ENCODE data around the gene TEDC1.

Gene TEDC1

GRCh38 chr14:105487449-105487985, 3.5 kb upstream of the TEDC1 start:
- DNase-seq: no peak
- peak overlapping the region; percentile 11 for H4K91ac ChIP-seq (ENCODE audit: low read length)
- no peak overlapping the region for H2AK5ac ChIP-seq (ENCODE audit: low read length, severe bottlenecking)
- H2BK120ac ChIP-seq (ENCODE audit: low read depth, low read length): no peak overlapping the region
- no peaks in the 10 kb centered on the region for H3K9me3 ChIP-seq (ENCODE audit: control insufficient read depth, low read length)
- no peak overlapping the region for H3K4me2 ChIP-seq (ENCODE audit: low read length, poor library complexity, severe bottlenecking)
- H3K79me1 ChIP-seq (replicated peaks; ENCODE audit: low read length, poor library complexity, severe bottlenecking): peaks cover 1% of the 10 kb centered on the region
- H3K36me3 ChIP-seq (ENCODE audit: control insufficient read depth in 1 of 2, insufficient read depth in 2 of 2, low read depth in 1 of 2, low read length in 2 of 2): peaks cover 0 to 5% of the 10 kb centered on the region in 2 experiments
- H3K23ac ChIP-seq (ENCODE audit: low read length in 2 of 2): peak overlapping the region in 1 of 2 experiments; percentile 63
- H2BK12ac ChIP-seq (ENCODE audit: low read length in 2 of 2): no peak overlapping the region
- H3K27me3 ChIP-seq (ENCODE audit: control insufficient read depth in 1 of 2, insufficient read depth in 1 of 2, low read length in 2 of 2): peaks cover 14 to 36% of the 10 kb centered on the region in 2 experiments
- H3K4me1 ChIP-seq (ENCODE audit: control insufficient read depth, insufficient read depth, low read depth, low read length): peaks cover 42% of the 10 kb centered on the region
- H2BK15ac ChIP-seq (ENCODE audit: low read depth, poor library complexity, severe bottlenecking): no peak overlapping the region
- no peak overlapping the region for H2BK5ac ChIP-seq (ENCODE audit: low read depth, low read length, poor library complexity, severe bottlenecking)
- H3K4me3 ChIP-seq (ENCODE audit: insufficient read depth in 1 of 2, low read depth in 1 of 2, low read length in 2 of 2): no peak overlapping the region
- no peak overlapping the region for H3K14ac ChIP-seq (ENCODE audit: low read length in 2 of 2)
- peak overlapping the region; percentile 55 for H3K9ac ChIP-seq (ENCODE audit: low read length)
- peak overlapping the region in 1 of 2 experiments; percentile 40 for H3K18ac ChIP-seq (ENCODE audit: low read depth in 1 of 2, low read length in 2 of 2)
- WGBS: 31% methylated on average over 42 of the region's 48 CpGs
- peak overlapping the region; percentile 21 for H4K8ac ChIP-seq (ENCODE audit: low read length)
- no peak overlapping the region for H3K4ac ChIP-seq (ENCODE audit: low read depth in 1 of 2, low read length in 2 of 2)
- H3K27ac ChIP-seq (ENCODE audit: low read length, poor library complexity, severe bottlenecking): no peak overlapping the region
- H2AFZ ChIP-seq (ENCODE audit: low read depth, low read length): no peak overlapping the region

GRCh38 chr14:105487986-105488777, 2.9 kb upstream of the TEDC1 start:
- Histone ChIP-seq H3K27me3 (ENCODE audit: control insufficient read depth in 1 of 2, insufficient read depth in 1 of 2, low read length in 2 of 2) (peaks cover 14 to 36% of the 10 kb centered on the region in 2 experiments), H3K9ac (ENCODE audit: low read length) (no peak overlapping the region), H4K91ac (ENCODE audit: low read length) (peak overlapping the region; percentile 11), H3K4me1 (ENCODE audit: control insufficient read depth, insufficient read depth, low read depth, low read length) (peaks cover 37% of the 10 kb centered on the region), H3K23ac (ENCODE audit: low read length in 2 of 2) (no peak overlapping the region), H3K4me2 (ENCODE audit: low read length, poor library complexity, severe bottlenecking) (no peak overlapping the region), H3K27ac (ENCODE audit: low read length, poor library complexity, severe bottlenecking) (no peak overlapping the region), H3K18ac (ENCODE audit: low read depth in 1 of 2, low read length in 2 of 2) (no peak overlapping the region), H2AFZ (ENCODE audit: low read depth, low read length) (no peak overlapping the region), H3K79me1 (replicated peaks; ENCODE audit: low read length, poor library complexity, severe bottlenecking) (peaks cover 1% of the 10 kb centered on the region), H3K4ac (ENCODE audit: low read depth in 1 of 2, low read length in 2 of 2) (no peak overlapping the region), H2BK120ac (ENCODE audit: low read depth, low read length) (no peak overlapping the region), H2BK15ac (ENCODE audit: low read depth, poor library complexity, severe bottlenecking) (no peak overlapping the region), H4K8ac (ENCODE audit: low read length) (no peak overlapping the region), H2AK5ac (ENCODE audit: low read length, severe bottlenecking) (no peak overlapping the region), H2BK5ac (ENCODE audit: low read depth, low read length, poor library complexity, severe bottlenecking) (no peak overlapping the region), H3K4me3 (ENCODE audit: insufficient read depth in 1 of 2, low read depth in 1 of 2, low read length in 2 of 2) (no peak overlapping the region), H3K36me3 (ENCODE audit: control insufficient read depth in 1 of 2, insufficient read depth in 2 of 2, low read depth in 1 of 2, low read length in 2 of 2) (peaks cover 0 to 9% of the 10 kb centered on the region in 2 experiments), H2BK12ac (ENCODE audit: low read length in 2 of 2) (no peak overlapping the region), H3K14ac (ENCODE audit: low read length in 2 of 2) (no peak overlapping the region), H3K9me3 (ENCODE audit: control insufficient read depth, low read length) (no peaks in the 10 kb centered on the region)
- 94% methylated on average over 26 of the region's 26 CpGs for WGBS
- DNase-seq: no peak

GRCh38 chr14:105488781-105489541, 2.1 kb upstream of the TEDC1 start:
- Histone ChIP-seq H2BK120ac (ENCODE audit: low read depth, low read length) (no peak overlapping the region), H3K79me1 (replicated peaks; ENCODE audit: low read length, poor library complexity, severe bottlenecking) (peaks cover 1% of the 10 kb centered on the region), H3K9me3 (ENCODE audit: control insufficient read depth, low read length) (no peaks in the 10 kb centered on the region), H3K9ac (ENCODE audit: low read length) (peak overlapping the region; percentile 32), H2BK5ac (ENCODE audit: low read depth, low read length, poor library complexity, severe bottlenecking) (no peak overlapping the region), H3K36me3 (ENCODE audit: control insufficient read depth in 1 of 2, insufficient read depth in 2 of 2, low read depth in 1 of 2, low read length in 2 of 2) (peaks cover 0 to 9% of the 10 kb centered on the region in 2 experiments), H3K27me3 (ENCODE audit: control insufficient read depth in 1 of 2, insufficient read depth in 1 of 2, low read length in 2 of 2) (peaks cover 14 to 36% of the 10 kb centered on the region in 2 experiments), H4K91ac (ENCODE audit: low read length) (no peak overlapping the region), H4K8ac (ENCODE audit: low read length) (peak overlapping the region; percentile 8), H3K18ac (ENCODE audit: low read depth in 1 of 2, low read length in 2 of 2) (no peak overlapping the region), H3K23ac (ENCODE audit: low read length in 2 of 2) (no peak overlapping the region), H3K4ac (ENCODE audit: low read depth in 1 of 2, low read length in 2 of 2) (no peak overlapping the region), H2BK12ac (ENCODE audit: low read length in 2 of 2) (no peak overlapping the region), H3K4me1 (ENCODE audit: control insufficient read depth, insufficient read depth, low read depth, low read length) (peaks cover 34% of the 10 kb centered on the region), H3K14ac (ENCODE audit: low read length in 2 of 2) (no peak overlapping the region), H3K27ac (ENCODE audit: low read length, poor library complexity, severe bottlenecking) (no peak overlapping the region), H2BK15ac (ENCODE audit: low read depth, poor library complexity, severe bottlenecking) (peak overlapping the region; percentile 36), H2AK5ac (ENCODE audit: low read length, severe bottlenecking) (peak overlapping the region; percentile 41), H3K4me2 (ENCODE audit: low read length, poor library complexity, severe bottlenecking) (no peak overlapping the region), H2AFZ (ENCODE audit: low read depth, low read length) (no peak overlapping the region), H3K4me3 (ENCODE audit: insufficient read depth in 1 of 2, low read depth in 1 of 2, low read length in 2 of 2) (peak overlapping the region in 1 of 2 experiments; percentile 81)
- DNase-seq: no peak
- 87% methylated on average over 18 of the region's 20 CpGs for WGBS
